SK-N-SH (cell line): Measurements from ENCODE around the gene PDIA6.

ENCODE experiments used
- CTCF ChIP-seq: fragments of 200-600 bp; sonication (generic); IDR thresholded peaks from 2 replicates; pipeline ENCODE4 v1.6.1; 2017; ENCODE audit warnings: antibody characterized with exemption, mild to moderate bottlenecking, moderate library complexity
- GABPA ChIP-seq: IDR thresholded peaks from 2 replicates; pipeline ENCODE4 v1.4.0; 2012; ENCODE audit warnings: low read depth, mild to moderate bottlenecking

- TF ChIP-seq CTCF (no peak), GABPA (no peak)
These were observed 51.6 kb downstream of the PDIA6 start for GRCh38 chr2:10760794-10761504.
